Measurements from ENCODE around the gene RHBDD3. TPM values are rescaled to one million over a fixed set of nuclear protein-coding genes. Genes with fewer than 3 reads are reported as not detected.

The RHBDD3 gene
- total RNA-seq, 1 donor from 2014 or later, result 65.1 TPM

GRCh38 chr22:29217827-29218757, 49.7 kb downstream of the RHBDD3 start:
- peaks cover 15% of the 10 kb centered on the region for H3K4me1 Mint-ChIP-seq (ENCODE audit: low read depth)

GRCh38 chr22:29216873-29217666, 50.7 kb downstream of the RHBDD3 start:
- H3K4me1 Mint-ChIP-seq (ENCODE audit: low read depth), result peaks cover 15% of the 10 kb centered on the region
- no peaks in the 10 kb centered on the region for H3K9me3 Mint-ChIP-seq (ENCODE audit: low read depth)
- TF ChIP-seq, protein P1, sequence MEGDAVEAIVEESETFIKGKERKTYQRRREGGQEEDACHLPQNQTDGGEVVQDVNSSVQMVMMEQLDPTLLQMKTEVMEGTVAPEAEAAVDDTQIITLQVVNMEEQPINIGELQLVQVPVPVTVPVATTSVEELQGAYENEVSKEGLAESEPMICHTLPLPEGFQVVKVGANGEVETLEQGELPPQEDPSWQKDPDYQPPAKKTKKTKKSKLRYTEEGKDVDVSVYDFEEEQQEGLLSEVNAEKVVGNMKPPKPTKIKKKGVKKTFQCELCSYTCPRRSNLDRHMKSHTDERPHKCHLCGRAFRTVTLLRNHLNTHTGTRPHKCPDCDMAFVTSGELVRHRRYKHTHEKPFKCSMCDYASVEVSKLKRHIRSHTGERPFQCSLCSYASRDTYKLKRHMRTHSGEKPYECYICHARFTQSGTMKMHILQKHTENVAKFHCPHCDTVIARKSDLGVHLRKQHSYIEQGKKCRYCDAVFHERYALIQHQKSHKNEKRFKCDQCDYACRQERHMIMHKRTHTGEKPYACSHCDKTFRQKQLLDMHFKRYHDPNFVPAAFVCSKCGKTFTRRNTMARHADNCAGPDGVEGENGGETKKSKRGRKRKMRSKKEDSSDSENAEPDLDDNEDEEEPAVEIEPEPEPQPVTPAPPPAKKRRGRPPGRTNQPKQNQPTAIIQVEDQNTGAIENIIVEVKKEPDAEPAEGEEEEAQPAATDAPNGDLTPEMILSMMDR (IDR thresholded peaks at IDR 0.05; ENCODE audit: unreplicated experiment), result no peak
- H3K36me3 Mint-ChIP-seq (ENCODE audit: insufficient read depth), result no peaks in the 10 kb centered on the region
- H3K27me3 Mint-ChIP-seq, result no peaks in the 10 kb centered on the region
- H3K4me3 Mint-ChIP-seq (ENCODE audit: low read depth), result no peak overlapping the region
- DNase-seq (ENCODE audit: low spot score, unreplicated experiment), result no peak
- no peak overlapping the region for H3K27ac Mint-ChIP-seq

More at GRCh38 chr22:29217827-29218757, 49.7 kb downstream of the RHBDD3 start:
- H3K9me3 Mint-ChIP-seq (ENCODE audit: low read depth), result no peaks in the 10 kb centered on the region
- TF ChIP-seq, protein P1 (IDR thresholded peaks at IDR 0.05; ENCODE audit: unreplicated experiment), result no peak
- DNase-seq (ENCODE audit: low spot score, unreplicated experiment), result no peak
- no peak overlapping the region for H3K4me3 Mint-ChIP-seq (ENCODE audit: low read depth)
- no peak overlapping the region for H3K27ac Mint-ChIP-seq
- H3K27me3 Mint-ChIP-seq, result no peaks in the 10 kb centered on the region
- no peaks in the 10 kb centered on the region for H3K36me3 Mint-ChIP-seq (ENCODE audit: insufficient read depth)

GRCh38 chr22:29216011-29216872, 51.5 kb downstream of the RHBDD3 start:
- no peaks in the 10 kb centered on the region for H3K9me3 Mint-ChIP-seq (ENCODE audit: low read depth)
- H3K36me3 Mint-ChIP-seq (ENCODE audit: insufficient read depth), result no peaks in the 10 kb centered on the region
- no peaks in the 10 kb centered on the region for H3K27me3 Mint-ChIP-seq
- H3K27ac Mint-ChIP-seq, result no peak overlapping the region
- H3K4me3 Mint-ChIP-seq (ENCODE audit: low read depth), result no peak overlapping the region
- DNase-seq (ENCODE audit: low spot score, unreplicated experiment), result no peak
- TF ChIP-seq, protein P1 (IDR thresholded peaks at IDR 0.05; ENCODE audit: unreplicated experiment), result no peak
- peaks cover 15% of the 10 kb centered on the region for H3K4me1 Mint-ChIP-seq (ENCODE audit: low read depth)

GRCh38 chr22:29215012-29215860, 52.5 kb downstream of the RHBDD3 start:
- H3K27ac Mint-ChIP-seq, result no peak overlapping the region
- H3K4me3 Mint-ChIP-seq (ENCODE audit: low read depth), result no peak overlapping the region
- H3K27me3 Mint-ChIP-seq, result no peaks in the 10 kb centered on the region
- no peaks in the 10 kb centered on the region for H3K9me3 Mint-ChIP-seq (ENCODE audit: low read depth)
- DNase-seq (ENCODE audit: low spot score, unreplicated experiment), result no peak
- TF ChIP-seq, protein P1 (IDR thresholded peaks at IDR 0.05; ENCODE audit: unreplicated experiment), result no peak
- H3K4me1 Mint-ChIP-seq (ENCODE audit: low read depth), result peaks cover 9% of the 10 kb centered on the region
- H3K36me3 Mint-ChIP-seq (ENCODE audit: insufficient read depth), result no peaks in the 10 kb centered on the region

Measured in progenitor cell of endocrine pancreas (in vitro differentiated cells).